H1 (cell line): Measurements from ENCODE around the gene CADPS. TPM values are rescaled to one million over a fixed set of nuclear protein-coding genes. Genes with fewer than 3 reads are reported as not detected.
"Not testable (repeated sequence)": the region's sequence is repeated elsewhere in the genome, so short reads cannot be mapped to it uniquely, and the experiment has no call there.

Experiments
- CTCF ChIA-PET: fragments of 300-600 bp; sonication (Branson Sonifier 250); formaldehyde crosslinking; loops from one replicate; lab custom pipeline; 2021; ENCODE audit not compliant: partially characterized antibody; lab: Charles Lee
- POLR2A ChIA-PET: fragments of 300-600 bp; sonication (Branson Sonifier 250); formaldehyde crosslinking; loops from one replicate; lab custom pipeline; 2021; ENCODE audit warnings: inconsistent platforms; ENCODE audit not compliant: partially characterized antibody; lab: Charles Lee
- DNase-seq, 2 experiments: peaks; one replicate each; pipeline versions ENCODE4 v3.0.0 to v3.0.0-alpha.2; 2010 to 2022; ENCODE audit warnings: low spot score in 2 of 2, low read depth in 1 of 2, mixed read lengths in 1 of 2
- FAIRE-seq: peaks from 2 replicates; lab custom pipeline; 2011; peaks lifted over from hg19 to GRCh38; lab: Jason Lieb, UNC
- H2AFZ ChIP-seq: 2 replicates; pipeline ENCODE4 v1.8.1; 2012; ENCODE audit warnings: low read length, inconsistent platforms
- H2AK5ac ChIP-seq: 2 replicates; pipeline ENCODE4 v1.6.1; 2013; ENCODE audit warnings: low read depth, low read length
- H2BK120ac ChIP-seq: replicated peaks from 2 replicates; pipeline ENCODE3; 2013; ENCODE audit warnings: low read depth, low read length, inconsistent platforms
- H2BK12ac ChIP-seq: 2 replicates; pipeline ENCODE4 v1.6.1; 2013; ENCODE audit warnings: low read depth, low read length
- H2BK15ac ChIP-seq: 2 replicates; pipeline ENCODE4 v1.6.1; 2013; ENCODE audit warnings: low read length
- H2BK20ac ChIP-seq: 2 replicates; pipeline ENCODE4 v1.6.1; 2013; ENCODE audit warnings: low read length
- H2BK5ac ChIP-seq: 2 replicates; pipeline ENCODE4 v1.6.1; 2013; ENCODE audit warnings: low read depth, low read length
- H3K14ac ChIP-seq: 2 replicates; pipeline ENCODE4 v1.6.1; 2013; ENCODE audit warnings: inconsistent platforms; ENCODE audit not compliant: insufficient read length
- H3K18ac ChIP-seq: 2 replicates; pipeline ENCODE4 v1.6.1; 2013; ENCODE audit warnings: low read length; ENCODE audit errors: extremely low read depth
- H3K23ac ChIP-seq: 2 replicates; pipeline ENCODE4 v1.6.1; 2013; ENCODE audit warnings: inconsistent platforms; ENCODE audit not compliant: insufficient read length
- H3K23me2 ChIP-seq: 2 replicates; pipeline ENCODE4 v1.6.1; 2013; ENCODE audit warnings: low read depth, low read length
- H3K27ac ChIP-seq: 2 replicates; pipeline ENCODE4 v1.6.1; 2011; ENCODE audit warnings: low read depth, low read length, inconsistent platforms
- H3K27me3 ChIP-seq, 4 experiments: replicated peaks in 1 of 4; 1 replicate in 1 of 4; 2 replicates in 3 of 4; pipeline versions ENCODE4 v1.6.1 to v1.8.1; 2011 to 2013; ENCODE audit warnings: low read length in 3 of 4, mild to moderate bottlenecking in 3 of 4, inconsistent platforms in 2 of 4, mixed read lengths in 2 of 4, moderate library complexity in 1 of 4; ENCODE audit not compliant: control insufficient read depth in 3 of 4, insufficient read depth in 3 of 4; ENCODE audit errors: extremely low read depth in 1 of 4
- H3K36me3 ChIP-seq, 4 experiments: 2 replicates each; pipeline versions ENCODE4 v1.6.1 to v1.8.1; 2011 to 2013; ENCODE audit warnings: mild to moderate bottlenecking in 4 of 4, low read length in 3 of 4, moderate library complexity in 2 of 4, control low read depth in 1 of 4, inconsistent platforms in 1 of 4; ENCODE audit not compliant: insufficient read depth in 4 of 4, control insufficient read depth in 2 of 4
- H3K4ac ChIP-seq: replicated peaks from 2 replicates; pipeline ENCODE3; 2013; ENCODE audit warnings: low read length, low read depth, mixed read lengths, inconsistent platforms; ENCODE audit not compliant: insufficient read length
- H3K4me1 ChIP-seq, 4 experiments: replicated peaks in 1 of 4; 1 replicate in 1 of 4; 2 replicates in 3 of 4; pipeline versions ENCODE4 v1.6.1 to v1.8.1; 2011 to 2013; ENCODE audit warnings: low read length in 3 of 4, inconsistent platforms in 2 of 4, mixed read lengths in 1 of 4; ENCODE audit not compliant: insufficient read depth in 4 of 4, control insufficient read depth in 3 of 4
- H3K4me2 ChIP-seq, 2 experiments: 2 replicates each; pipeline versions ENCODE4 v1.6.1 to v1.8.1; 2011 to 2013; ENCODE audit warnings: low read depth in 2 of 2, low read length in 2 of 2, control low read depth in 1 of 2, inconsistent platforms in 1 of 2, mild to moderate bottlenecking in 1 of 2; ENCODE audit not compliant: insufficient read depth in 1 of 2
- H3K4me3 ChIP-seq, 4 experiments: fragments of 200-600, 300-600 bp in 1 of 4; sonication (generic), shearing (Covaris generic), sonication (Bioruptor Twin) in 1 of 4; 2 replicates each; pipeline versions ENCODE4 v1.5.1 to v1.8.1; 2011 to 2016; ENCODE audit warnings: low read length in 4 of 4, low read depth in 3 of 4, control low read depth in 2 of 4, inconsistent platforms in 2 of 4, mild to moderate bottlenecking in 2 of 4, mixed read lengths in 1 of 4, moderate library complexity in 1 of 4; ENCODE audit not compliant: insufficient read depth in 2 of 4; ENCODE audit errors: extremely low read depth in 1 of 4
- H3K56ac ChIP-seq: replicated peaks from 2 replicates; pipeline ENCODE3; 2013; ENCODE audit warnings: low read depth, mild to moderate bottlenecking, mixed read lengths, low read length, inconsistent platforms; ENCODE audit not compliant: insufficient read length
- H3K79me1 ChIP-seq: 2 replicates; pipeline ENCODE4 v1.6.1; 2013; ENCODE audit warnings: low read depth, low read length, control low read depth
- H3K79me2 ChIP-seq, 2 experiments: 2 replicates each; pipeline versions ENCODE4 v1.6.1 to v1.8.1; 2012 to 2013; ENCODE audit warnings: low read length in 2 of 2, mild to moderate bottlenecking in 2 of 2, inconsistent platforms in 1 of 2; ENCODE audit not compliant: insufficient read depth in 2 of 2, control insufficient read depth in 1 of 2
- H3K9ac ChIP-seq, 4 experiments: replicated peaks in 1 of 4; 1 replicate in 1 of 4; 2 replicates in 3 of 4; pipeline versions ENCODE4 v1.6.1 to v1.8.1; 2011 to 2013; ENCODE audit warnings: low read depth in 3 of 4, low read length in 3 of 4, control low read depth in 2 of 4, mild to moderate bottlenecking in 2 of 4, moderate library complexity in 2 of 4, inconsistent platforms in 1 of 4; ENCODE audit errors: extremely low read depth in 1 of 4
- H3K9me3 ChIP-seq, 2 experiments: 2 replicates each; pipeline versions ENCODE4 v1.6.1 to v1.8.1; 2012 to 2013; ENCODE audit warnings: mild to moderate bottlenecking in 2 of 2, moderate library complexity in 2 of 2, control low read depth in 1 of 2, inconsistent platforms in 1 of 2, low read depth in 1 of 2, low read length in 1 of 2, mixed read lengths in 1 of 2; ENCODE audit not compliant: insufficient read depth in 2 of 2
- H4K20me1 ChIP-seq, 2 experiments: replicated peaks in 1 of 2; 2 replicates each; pipeline versions ENCODE3 to v1.8.1; 2011 to 2013; ENCODE audit warnings: inconsistent platforms in 2 of 2, low read length in 2 of 2, mild to moderate bottlenecking in 1 of 2; ENCODE audit not compliant: insufficient read depth in 2 of 2, control insufficient read depth in 1 of 2
- H4K5ac ChIP-seq: 2 replicates; pipeline ENCODE4 v1.6.1; 2013; ENCODE audit warnings: low read length, low read depth, mixed read lengths, inconsistent platforms; ENCODE audit not compliant: insufficient read length
- H4K8ac ChIP-seq: 2 replicates; pipeline ENCODE4 v1.8.0; 2013; ENCODE audit warnings: mild to moderate bottlenecking, moderate library complexity, low read length, inconsistent platforms; ENCODE audit not compliant: insufficient read depth; ENCODE audit errors: extremely low read depth
- H4K91ac ChIP-seq: replicated peaks from 2 replicates; pipeline ENCODE3; 2013; ENCODE audit warnings: low read length, mixed read lengths, inconsistent platforms; ENCODE audit not compliant: insufficient read length
- CHD1 ChIP-seq: IDR thresholded peaks from 2 replicates; pipeline ENCODE4 v1.6.1; 2012; ENCODE audit warnings: low read depth, low read length, improper control_type of control experiment
- GTF2F1 ChIP-seq: IDR thresholded peaks from 2 replicates; pipeline ENCODE4 v1.6.1; 2012; ENCODE audit warnings: low read depth, low read length, improper control_type of control experiment, borderline replicate concordance
- KDM1A ChIP-seq: fragments of 200-600, 300-600 bp; sonication (generic); IDR thresholded peaks from 2 replicates; pipeline ENCODE4 v1.7.1; 2016; ENCODE audit warnings: mild to moderate bottlenecking, low read length, borderline replicate concordance
- PHF8 ChIP-seq: fragments of 200-600 bp; sonication (generic); conservative IDR thresholded peaks from 2 replicates; pipeline ENCODE4 v1.7.1; 2012; ENCODE audit warnings: low read depth, mild to moderate bottlenecking, inconsistent platforms, low read length, moderate library complexity
- POU5F1 ChIP-seq: IDR thresholded peaks from 2 replicates; pipeline ENCODE4 v1.6.1; 2011; ENCODE audit warnings: low read depth, mild to moderate bottlenecking, low read length, moderate library complexity
- SP4 ChIP-seq: IDR thresholded peaks from 2 replicates; pipeline ENCODE4 v1.6.1; 2012; ENCODE audit warnings: low read length, inconsistent platforms
- SRF ChIP-seq: IDR thresholded peaks from 2 replicates; pipeline ENCODE4 v1.6.1; 2011; ENCODE audit warnings: mild to moderate bottlenecking, low read depth, low read length, moderate library complexity
- TAF1 ChIP-seq: IDR thresholded peaks from 2 replicates; pipeline ENCODE4 v1.6.1; 2011; ENCODE audit warnings: mild to moderate bottlenecking, low read depth, low read length
- TBP ChIP-seq: IDR thresholded peaks from 2 replicates; pipeline ENCODE4 v1.6.1; 2011; ENCODE audit warnings: low read depth, low read length, improper control_type of control experiment
- WGBS, 2 experiments: shearing (Covaris generic) in 1 of 2; methylation state at CpG; one replicate each; pipeline versions ENCODE4 v1.1.6 to v1.1.7; 2013 to 2015; ENCODE audit warnings: low lambda C conversion rate in 2 of 2, mixed read lengths in 2 of 2, inconsistent platforms in 1 of 2, low coverage in 1 of 2, missing lambda C conversion rate in 1 of 2; ENCODE audit not compliant: insufficient replicate concordance in 2 of 2, insufficient coverage in 1 of 2, insufficient read length in 1 of 2; ENCODE audit errors: extremely low coverage in 1 of 2, missing lambda C conversion rate in 1 of 2; 5-methylcytosine and 5-hydroxymethylcytosine counted together
- polyA plus RNA-seq, 7 experiments: library from polyadenylated mRNA; depleted of rRNA in 3 of 7; stranded (reverse) in 5 of 7; unstranded in 2 of 7; fragments of >200 nt in 5 of 7; fragments of 200-250 nt in 2 of 7; gene quantifications; 1 replicate in 5 of 7; 2 replicates in 1 of 7; 4 replicates in 1 of 7; pipeline versions ENCODE4 v1.2.1 to v1.2.3, GENCODE V29; 2011 to 2013; ENCODE audit warnings: missing spikeins in 2 of 7, mixed read lengths in 2 of 7
- total RNA-seq: library from RNA; stranded (reverse); fragmentation: NEBNext Ultra II Directional; extraction: Animal tissue kit (Norgen Biotek cat#: 25700); gene quantifications from 2 replicates; pipeline ENCODE4 v1.2.1, GENCODE V29; 2021

The CADPS gene
- total and polyA plus RNA-seq, 2 of the 8 experiments (the other 6 are each of a cell fraction or from before 2014, with no cell fraction given) = 7.1 to 10.2 TPM

DNA sequence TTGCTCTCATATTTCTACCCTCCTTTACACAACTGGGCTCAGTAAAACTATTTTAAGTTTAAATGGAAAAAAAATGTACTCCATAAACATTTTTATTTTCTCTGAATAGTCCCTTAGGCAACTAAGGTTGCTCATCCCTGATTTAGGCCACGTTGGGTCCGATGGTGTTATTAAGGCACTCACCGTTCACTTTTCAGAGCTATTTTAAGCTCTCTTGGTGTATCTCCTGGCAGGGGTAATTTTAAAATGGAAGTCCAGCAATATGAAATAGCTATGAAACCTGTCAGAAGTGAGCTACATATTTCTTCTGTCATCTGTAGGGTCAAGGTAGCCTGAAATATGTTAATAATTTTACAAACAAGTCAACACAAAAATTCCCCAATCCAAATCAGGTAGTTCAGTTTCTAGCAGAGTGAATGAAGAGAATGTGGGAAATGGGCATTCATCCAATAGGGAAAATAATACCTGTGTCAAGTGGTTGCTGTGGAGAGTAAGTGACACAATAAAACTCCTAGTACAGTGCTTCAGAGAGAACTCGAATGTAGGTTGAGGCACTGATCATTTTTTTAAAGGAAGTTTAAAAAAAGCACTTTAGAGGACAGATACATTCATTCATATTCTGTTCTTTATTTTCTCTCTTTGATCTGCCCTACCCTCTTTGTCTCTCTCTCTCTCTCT lies 292.6 kb downstream of the CADPS start (continued):
- no peak for TF ChIP-seq KDM1A
- no peak for TF ChIP-seq TBP
- no peak for TF ChIP-seq POU5F1
- no peak for TF ChIP-seq SP4
- TF ChIP-seq TAF1 = no peak
- no peak for TF ChIP-seq PHF8
- TF ChIP-seq GTF2F1 = no peak
- TF ChIP-seq SRF = no peak
- TF ChIP-seq CHD1 = no peak

DNA sequence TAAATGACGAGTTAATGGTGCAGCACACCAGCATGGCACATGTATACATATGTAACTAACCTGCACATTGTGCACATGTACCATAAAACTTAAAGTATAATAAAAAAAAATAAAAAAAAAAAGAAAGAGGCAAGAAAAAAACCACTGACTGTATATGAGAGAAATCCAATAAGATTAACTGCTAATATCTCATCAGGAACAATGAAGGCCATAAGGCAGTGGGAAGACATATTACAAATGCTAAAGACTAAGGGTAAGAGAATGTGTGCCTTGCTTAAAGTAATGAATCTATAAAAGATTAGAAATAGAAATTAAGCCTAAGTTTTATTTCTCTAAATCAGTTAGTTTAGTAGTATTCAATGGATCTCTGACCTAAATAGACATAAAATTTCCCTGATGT lies 294.7 kb downstream of the CADPS start:
- H3K9ac ChIP-seq, H3K18ac ChIP-seq, H3K9me3 ChIP-seq, H3K23me2 ChIP-seq, H2BK20ac ChIP-seq, CTCF ChIA-PET, H3K4me2 ChIP-seq, H3K14ac ChIP-seq, DNase-seq, H3K56ac ChIP-seq, H4K8ac ChIP-seq, FAIRE-seq, H2AK5ac ChIP-seq, H2BK12ac ChIP-seq, H3K79me2 ChIP-seq, H2AFZ ChIP-seq, H4K91ac ChIP-seq, H4K5ac ChIP-seq, H2BK120ac ChIP-seq, H3K79me1 ChIP-seq, H2BK5ac ChIP-seq, H3K4me1 ChIP-seq, H4K20me1 ChIP-seq, H3K27ac ChIP-seq, H3K4ac ChIP-seq, H3K27me3 ChIP-seq, POLR2A ChIA-PET, H3K4me3 ChIP-seq, H3K23ac ChIP-seq, H2BK15ac ChIP-seq, H3K36me3 ChIP-seq: not testable (repeated sequence)
- WGBS, 2 experiments = 88% methylated on average over 1 of the region's 1 CpG; no CpG with 5 or more reads in 1 of the 2 experiments
